DMS79 treated with DMSO at 0.1 percent for 48 hours (cell line): ENCODE data around the gene PLXNB3.
"Not testable (repeated sequence)": the region's sequence is repeated elsewhere in the genome, so short reads cannot be mapped to it uniquely, and the experiment has no call there.

Source experiments
- DNase-seq: peaks from one replicate; lab custom pipeline; 2025; lab: John Stamatoyannopoulos, UW

The PLXNB3 gene

GRCh38 chrX:153732401-153732800 lies 31.6 kb upstream of the PLXNB3 start:
- DNase-seq = no peak

DNA sequence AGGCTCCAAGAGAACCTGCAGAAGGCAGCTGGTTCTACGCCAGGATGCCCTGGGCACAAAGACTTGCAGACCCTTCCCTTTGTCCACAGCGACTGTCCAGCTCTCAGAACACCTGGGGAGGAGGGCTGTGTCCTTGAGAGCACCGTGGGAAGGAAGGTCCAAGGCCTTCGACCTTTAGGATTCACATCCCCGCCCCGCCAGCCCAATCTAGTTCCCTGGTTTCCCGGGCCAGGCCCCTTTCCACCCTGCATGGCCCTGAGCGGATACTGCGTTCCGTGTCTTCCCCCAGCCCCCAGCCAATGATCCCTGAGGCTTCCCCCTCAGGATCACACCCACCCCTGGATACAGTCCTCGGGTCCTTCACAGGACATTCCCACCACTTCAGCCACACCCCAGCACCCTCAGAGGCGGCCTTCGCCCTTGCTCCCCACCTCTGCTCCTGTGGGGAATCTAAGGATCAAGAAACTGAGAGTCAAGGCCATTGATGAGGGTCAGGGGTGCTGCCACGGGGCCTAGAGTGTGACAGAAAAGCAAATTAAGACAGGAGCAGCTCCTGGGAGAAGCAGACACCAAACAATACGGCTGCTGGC lies 30.3 kb upstream of the PLXNB3 start:
- DNase-seq = no peak

- DNase-seq = no peak
Measured at GRCh38 chrX:153734871-153735270, 29.2 kb upstream of the PLXNB3 start.

DNA sequence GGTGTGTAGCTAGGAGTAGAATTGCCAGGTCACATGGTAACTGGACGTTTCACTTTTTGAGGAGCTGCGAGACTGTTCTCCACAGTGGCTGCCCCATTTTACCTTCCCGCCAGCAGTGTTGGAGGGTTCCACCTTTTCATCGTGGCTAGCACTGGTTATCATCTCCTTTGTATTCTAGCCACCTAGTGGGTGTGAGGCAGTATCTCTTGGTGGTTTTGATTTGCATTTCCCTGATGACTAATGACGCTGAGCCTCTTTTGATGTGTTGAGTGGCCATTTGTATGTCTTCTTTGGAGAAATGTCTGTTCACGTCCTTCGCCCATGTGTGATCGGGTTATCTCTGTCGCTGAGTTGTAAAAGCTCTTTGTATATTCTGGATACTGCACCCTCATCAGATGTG lies 28.8 kb upstream of the PLXNB3 start:
- no peak for DNase-seq

GRCh38 chrX:153736071-153736820 lies 27.8 kb upstream of the PLXNB3 start:
- no peak for DNase-seq

- DNase-seq = peak; percentile 30
Measured at GRCh38 chrX:153736871-153737441, 27.1 kb upstream of the PLXNB3 start.

DNA sequence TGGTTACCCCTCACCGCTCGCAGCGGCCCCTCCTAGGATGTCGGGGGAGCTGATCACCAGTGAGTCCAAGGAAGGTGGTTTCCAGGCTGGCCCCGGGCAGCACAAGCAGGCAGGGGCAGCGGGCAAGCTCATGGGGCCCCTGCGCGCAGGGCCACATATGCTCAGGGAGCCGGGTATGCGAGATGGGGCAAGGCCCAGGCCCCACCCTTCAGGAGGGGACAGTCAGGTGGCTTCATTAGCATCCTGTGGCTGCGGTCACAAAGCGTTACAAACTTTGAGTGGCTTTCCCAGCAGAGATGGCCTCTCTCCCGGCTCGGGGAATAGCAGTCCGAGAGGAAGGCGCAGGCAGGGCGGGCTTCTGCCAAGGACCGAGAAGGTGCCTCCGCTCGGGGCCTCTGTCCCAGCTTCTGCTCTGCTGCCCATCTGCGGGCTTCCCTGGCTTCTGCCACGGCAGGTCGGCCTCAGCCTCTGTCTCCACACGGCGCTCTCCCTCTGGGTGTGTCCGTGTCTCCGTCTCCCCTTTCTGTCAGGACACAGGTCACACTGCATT lies 25.9 kb upstream of the PLXNB3 start:
- no peak for DNase-seq

- DNase-seq = no peak
Measured at GRCh38 chrX:153739754-153740486, 24.1 kb upstream of the PLXNB3 start.

DNA sequence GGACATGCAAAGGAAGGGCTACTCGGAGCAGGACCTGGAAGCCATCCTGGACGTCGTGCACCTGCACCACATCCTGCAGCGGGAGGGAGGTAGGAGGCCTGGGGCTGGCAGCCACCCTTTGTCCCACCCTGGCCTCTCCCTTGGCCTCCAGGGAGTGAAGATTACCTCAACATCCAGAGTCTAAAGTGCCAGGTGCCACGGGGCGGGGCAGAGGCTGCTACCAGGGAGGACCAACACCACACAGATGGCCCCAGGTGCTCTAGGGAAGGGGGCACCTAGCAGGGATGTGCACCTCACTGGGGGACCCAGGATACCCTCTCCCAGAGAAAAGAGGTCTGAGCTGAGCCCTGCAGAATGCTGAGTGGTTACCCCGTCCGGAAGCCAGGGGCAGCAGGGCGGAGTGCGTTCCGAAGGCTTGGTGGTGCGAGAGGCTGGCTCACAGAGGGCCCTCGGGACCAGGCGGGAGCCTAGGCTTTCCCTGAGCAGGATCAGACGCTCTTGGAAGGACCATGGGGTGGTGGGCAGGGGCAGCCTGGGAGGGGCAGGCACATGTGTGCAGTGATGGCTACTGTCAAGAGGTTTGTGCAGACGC lies 23.3 kb upstream of the PLXNB3 start:
- no peak for DNase-seq

DNA sequence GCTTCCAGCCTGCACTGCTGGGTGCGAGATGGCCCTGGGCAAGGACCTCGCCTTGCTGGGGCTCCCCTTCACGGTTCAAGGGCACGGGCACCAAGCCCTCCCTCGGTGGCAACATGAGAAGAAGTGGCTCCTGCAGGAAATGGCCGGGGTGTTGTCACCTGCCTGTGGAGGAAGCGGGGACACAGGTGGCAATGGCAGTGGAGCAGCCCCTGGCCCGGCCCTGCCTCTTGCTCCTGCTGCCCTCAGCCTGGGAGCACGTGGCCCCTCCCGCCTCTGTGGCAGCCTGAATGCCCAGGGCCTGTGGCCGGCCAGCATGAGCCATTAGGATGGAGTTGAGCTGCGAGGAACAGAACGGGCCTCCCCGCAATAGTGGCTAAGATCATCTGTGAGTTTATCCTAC lies 22.6 kb upstream of the PLXNB3 start:
- DNase-seq = no peak

DNA sequence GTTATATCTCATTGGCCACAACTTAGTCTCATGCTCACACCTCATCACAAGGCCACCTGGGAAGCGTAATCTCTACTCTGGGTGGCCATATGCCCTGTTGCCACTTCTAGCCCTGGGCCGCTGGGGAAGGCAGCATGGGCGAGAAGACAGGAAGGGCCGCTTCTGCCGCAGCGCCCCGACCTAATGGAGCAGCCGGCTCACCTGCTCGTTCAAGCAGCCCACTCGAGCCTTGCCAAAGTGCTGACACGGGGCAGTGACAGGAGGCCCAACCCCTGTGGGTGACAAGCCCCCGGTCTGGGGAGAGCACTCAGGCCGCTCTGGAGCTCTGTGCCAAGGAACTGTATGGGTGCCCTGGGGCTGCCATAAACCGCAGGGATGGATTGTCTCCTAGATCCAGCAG lies 21.9 kb upstream of the PLXNB3 start:
- not testable (repeated sequence) for DNase-seq

DNA sequence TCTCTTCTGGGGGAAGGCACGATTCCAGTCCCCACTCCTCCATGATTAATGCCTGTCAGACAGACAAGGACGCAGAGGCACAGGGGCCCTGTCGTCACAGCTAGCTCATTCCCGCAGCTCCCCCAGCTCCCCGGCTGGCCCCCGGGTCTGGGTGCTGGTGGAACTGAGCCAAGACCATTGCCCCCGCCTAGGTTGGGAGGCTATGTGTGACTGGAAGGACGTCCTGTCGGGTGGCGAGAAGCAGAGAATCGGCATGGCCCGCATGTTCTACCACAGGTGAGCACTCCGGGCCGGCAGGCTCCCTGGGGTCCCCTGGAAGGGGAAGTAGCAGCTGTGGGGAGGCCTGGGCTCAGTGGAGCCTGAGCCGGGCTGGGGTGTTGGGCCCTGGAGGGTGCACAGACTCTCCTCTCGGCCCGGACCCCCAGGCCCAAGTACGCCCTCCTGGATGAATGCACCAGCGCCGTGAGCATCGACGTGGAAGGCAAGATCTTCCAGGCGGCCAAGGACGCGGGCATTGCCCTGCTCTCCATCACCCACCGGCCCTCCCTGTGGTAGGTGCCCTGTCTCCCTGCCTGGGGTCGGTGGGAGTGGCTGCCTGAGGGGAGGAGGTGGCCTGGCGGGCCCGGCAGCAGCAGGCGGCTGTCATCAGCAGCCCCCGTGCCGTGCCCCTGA lies 21.1 kb upstream of the PLXNB3 start:
- DNase-seq = not testable (repeated sequence)

- DNase-seq = not testable (repeated sequence)
Measured at GRCh38 chrX:153743468-153744209, 20.4 kb upstream of the PLXNB3 start.

DNA sequence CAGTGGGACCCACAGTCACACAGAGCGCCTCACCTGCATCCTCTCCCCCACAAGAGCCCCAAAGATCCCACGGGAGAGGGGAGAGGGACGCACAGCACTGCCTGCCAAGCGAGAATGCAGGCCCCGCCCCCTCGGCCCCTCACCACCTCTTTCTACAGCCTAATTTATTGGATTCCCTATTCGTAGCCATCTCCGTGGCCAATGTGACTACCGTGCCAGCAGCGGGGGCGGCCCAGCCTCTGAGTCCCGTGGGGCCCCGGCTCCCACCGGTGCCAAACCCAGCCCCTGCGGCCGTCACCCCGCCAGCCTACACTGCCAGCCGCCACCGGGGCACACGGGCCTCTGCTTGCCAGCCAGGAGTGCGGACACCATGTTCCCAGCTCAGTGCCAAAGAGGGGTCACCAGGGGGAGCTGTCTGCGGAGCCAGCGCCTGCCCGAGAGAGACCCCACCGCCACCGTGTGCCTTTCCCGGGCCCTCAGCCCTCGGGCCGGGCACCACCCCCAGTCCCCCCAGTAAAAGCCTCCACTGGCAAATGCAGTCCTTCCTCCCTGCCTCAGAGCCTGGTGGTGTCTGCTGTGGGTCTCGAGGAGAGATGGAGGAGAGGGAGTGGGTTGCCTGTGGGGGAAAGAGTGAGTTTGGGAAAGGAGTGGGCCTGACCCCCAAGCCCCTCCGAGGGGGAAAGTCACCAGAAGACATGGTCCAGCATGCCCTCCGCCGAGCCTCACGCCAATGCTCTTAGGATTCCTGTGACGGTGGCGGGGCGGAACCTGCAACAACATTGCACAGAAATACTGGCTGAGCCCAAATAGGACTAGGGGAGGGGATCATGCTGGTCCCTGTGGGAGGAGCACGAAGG lies 19.6 kb upstream of the PLXNB3 start:
- DNase-seq = no peak

GRCh38 chrX:153745067-153745433 lies 19.0 kb upstream of the PLXNB3 start:
- not testable (repeated sequence) for DNase-seq

DNA sequence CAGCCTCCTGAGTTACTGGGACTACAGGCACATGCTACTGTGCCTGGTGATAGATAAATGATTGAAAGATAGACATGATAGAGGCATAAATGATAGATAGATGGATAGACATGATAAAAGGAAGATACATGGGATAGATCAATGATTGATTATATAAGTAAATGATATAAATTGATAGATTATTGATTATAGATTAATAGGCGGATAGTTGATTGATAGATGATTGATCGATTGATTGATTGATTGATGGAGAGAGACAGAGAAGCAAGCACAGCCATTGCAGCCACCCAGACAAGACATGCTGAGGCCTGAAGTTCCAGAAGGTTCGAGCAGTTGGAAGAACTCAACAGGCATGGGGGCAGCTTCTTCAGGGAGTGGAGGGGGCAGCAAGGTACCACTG lies 17.7 kb upstream of the PLXNB3 start:
- no peak for DNase-seq

GRCh38 chrX:153746991-153747390 lies 17.1 kb upstream of the PLXNB3 start:
- not testable (repeated sequence) for DNase-seq

- not testable (repeated sequence) for DNase-seq
Measured at GRCh38 chrX:153749017-153749416, 15.0 kb upstream of the PLXNB3 start.

DNA sequence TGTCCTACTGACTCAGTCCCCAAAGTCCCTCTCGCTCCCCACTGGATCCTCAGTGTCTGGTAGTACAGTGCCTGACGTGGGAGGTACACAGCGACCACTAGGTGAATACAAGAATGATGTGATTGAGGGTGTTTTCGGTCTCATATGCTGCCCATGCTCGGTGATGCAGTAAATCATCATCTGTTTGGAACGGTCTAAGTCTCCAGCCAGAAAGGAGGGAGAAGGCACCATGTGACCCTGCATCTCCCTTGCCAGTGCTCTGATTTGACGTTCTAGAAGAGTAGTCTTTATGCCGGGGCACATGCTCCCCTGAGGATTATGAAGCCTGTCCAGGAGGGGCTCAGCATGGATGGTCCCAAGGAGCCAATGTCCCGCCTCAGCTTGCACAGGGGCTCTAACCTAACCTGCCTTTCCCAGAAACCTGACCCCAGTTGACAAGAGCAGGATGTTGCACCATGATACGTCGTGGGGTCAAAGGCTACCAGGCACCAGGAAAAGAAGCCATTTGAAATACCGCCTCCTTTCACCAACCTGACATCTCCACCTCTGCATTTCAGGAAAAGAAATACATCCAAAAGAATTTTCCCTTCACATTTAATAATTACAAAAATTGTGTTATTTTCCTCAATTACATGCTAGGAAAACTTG lies 13.8 kb upstream of the PLXNB3 start:
- no peak for DNase-seq
